HL-60 (cell line): Measurements from ENCODE around the gene UBAP2L.
"Not testable (repeated sequence)": the region's sequence is repeated elsewhere in the genome, so short reads cannot be mapped to it uniquely, and the experiment has no call there.

Source experiments
- GABPA ChIP-seq: IDR thresholded peaks from 2 replicates; pipeline ENCODE4 v1.6.1; 2012; ENCODE audit warnings: low read depth
- POLR2AphosphoS5 ChIP-seq: IDR thresholded peaks from 2 replicates; pipeline ENCODE4 v1.6.1; 2012; ENCODE audit warnings: low read depth
- SPI1 ChIP-seq: IDR thresholded peaks from 2 replicates; pipeline ENCODE4 v1.6.1; 2012; ENCODE audit warnings: low read depth, mild to moderate bottlenecking, borderline replicate concordance
- TF ChIP-seq, protein P1 (sequence below): IDR thresholded peaks from one replicate; pipeline ENCODE4 v1.5.1; 2011; ENCODE audit warnings: low read length, control low read depth, inconsistent platforms; ENCODE audit not compliant: insufficient read depth
- TF ChIP-seq, protein P2 (sequence below): IDR thresholded peaks from 2 replicates; pipeline ENCODE4 v1.6.1; 2012; ENCODE audit warnings: low read depth; ENCODE audit not compliant: insufficient replicate concordance

GRCh38 chr1:154233127-154233526, 12.4 kb downstream of the UBAP2L start:
- TF ChIP-seq, protein P1, sequence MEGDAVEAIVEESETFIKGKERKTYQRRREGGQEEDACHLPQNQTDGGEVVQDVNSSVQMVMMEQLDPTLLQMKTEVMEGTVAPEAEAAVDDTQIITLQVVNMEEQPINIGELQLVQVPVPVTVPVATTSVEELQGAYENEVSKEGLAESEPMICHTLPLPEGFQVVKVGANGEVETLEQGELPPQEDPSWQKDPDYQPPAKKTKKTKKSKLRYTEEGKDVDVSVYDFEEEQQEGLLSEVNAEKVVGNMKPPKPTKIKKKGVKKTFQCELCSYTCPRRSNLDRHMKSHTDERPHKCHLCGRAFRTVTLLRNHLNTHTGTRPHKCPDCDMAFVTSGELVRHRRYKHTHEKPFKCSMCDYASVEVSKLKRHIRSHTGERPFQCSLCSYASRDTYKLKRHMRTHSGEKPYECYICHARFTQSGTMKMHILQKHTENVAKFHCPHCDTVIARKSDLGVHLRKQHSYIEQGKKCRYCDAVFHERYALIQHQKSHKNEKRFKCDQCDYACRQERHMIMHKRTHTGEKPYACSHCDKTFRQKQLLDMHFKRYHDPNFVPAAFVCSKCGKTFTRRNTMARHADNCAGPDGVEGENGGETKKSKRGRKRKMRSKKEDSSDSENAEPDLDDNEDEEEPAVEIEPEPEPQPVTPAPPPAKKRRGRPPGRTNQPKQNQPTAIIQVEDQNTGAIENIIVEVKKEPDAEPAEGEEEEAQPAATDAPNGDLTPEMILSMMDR: not testable (repeated sequence)
- TF ChIP-seq, protein P2, sequence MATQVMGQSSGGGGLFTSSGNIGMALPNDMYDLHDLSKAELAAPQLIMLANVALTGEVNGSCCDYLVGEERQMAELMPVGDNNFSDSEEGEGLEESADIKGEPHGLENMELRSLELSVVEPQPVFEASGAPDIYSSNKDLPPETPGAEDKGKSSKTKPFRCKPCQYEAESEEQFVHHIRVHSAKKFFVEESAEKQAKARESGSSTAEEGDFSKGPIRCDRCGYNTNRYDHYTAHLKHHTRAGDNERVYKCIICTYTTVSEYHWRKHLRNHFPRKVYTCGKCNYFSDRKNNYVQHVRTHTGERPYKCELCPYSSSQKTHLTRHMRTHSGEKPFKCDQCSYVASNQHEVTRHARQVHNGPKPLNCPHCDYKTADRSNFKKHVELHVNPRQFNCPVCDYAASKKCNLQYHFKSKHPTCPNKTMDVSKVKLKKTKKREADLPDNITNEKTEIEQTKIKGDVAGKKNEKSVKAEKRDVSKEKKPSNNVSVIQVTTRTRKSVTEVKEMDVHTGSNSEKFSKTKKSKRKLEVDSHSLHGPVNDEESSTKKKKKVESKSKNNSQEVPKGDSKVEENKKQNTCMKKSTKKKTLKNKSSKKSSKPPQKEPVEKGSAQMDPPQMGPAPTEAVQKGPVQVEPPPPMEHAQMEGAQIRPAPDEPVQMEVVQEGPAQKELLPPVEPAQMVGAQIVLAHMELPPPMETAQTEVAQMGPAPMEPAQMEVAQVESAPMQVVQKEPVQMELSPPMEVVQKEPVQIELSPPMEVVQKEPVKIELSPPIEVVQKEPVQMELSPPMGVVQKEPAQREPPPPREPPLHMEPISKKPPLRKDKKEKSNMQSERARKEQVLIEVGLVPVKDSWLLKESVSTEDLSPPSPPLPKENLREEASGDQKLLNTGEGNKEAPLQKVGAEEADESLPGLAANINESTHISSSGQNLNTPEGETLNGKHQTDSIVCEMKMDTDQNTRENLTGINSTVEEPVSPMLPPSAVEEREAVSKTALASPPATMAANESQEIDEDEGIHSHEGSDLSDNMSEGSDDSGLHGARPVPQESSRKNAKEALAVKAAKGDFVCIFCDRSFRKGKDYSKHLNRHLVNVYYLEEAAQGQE: not testable (repeated sequence)
- TF ChIP-seq POLR2AphosphoS5, GABPA, SPI1: not testable (repeated sequence)
